Islet of Langerhans (tissue), 1 donor: ENCODE data around the gene PRSS33.

Experiments used
- FAIRE-seq: peaks from one replicate; lab custom pipeline; 2011; peaks lifted over from hg19 to GRCh38; lab: Jason Lieb, UNC

PRSS33 gene

GRCh38 chr16:2776500-2777139, 10.7 kb downstream of the PRSS33 start:
- FAIRE-seq = no peak

GRCh38 chr16:2775765-2776499, 11.4 kb downstream of the PRSS33 start:
- FAIRE-seq = no peak

- FAIRE-seq = no peak
Measured at GRCh38 chr16:2775131-2775716, 12.1 kb downstream of the PRSS33 start.

GRCh38 chr16:2774161-2774891, 13.0 kb downstream of the PRSS33 start:
- no peak for FAIRE-seq

- no peak for FAIRE-seq
Measured at GRCh38 chr16:2773188-2773968, 14.0 kb downstream of the PRSS33 start.

GRCh38 chr16:2771496-2772402, 15.6 kb downstream of the PRSS33 start:
- FAIRE-seq = no peak

- no peak for FAIRE-seq
Measured at GRCh38 chr16:2770057-2770951, 17.1 kb downstream of the PRSS33 start.

GRCh38 chr16:2769675-2770056, 17.7 kb downstream of the PRSS33 start:
- FAIRE-seq = no peak

GRCh38 chr16:2769100-2769529, 18.2 kb downstream of the PRSS33 start:
- FAIRE-seq = no peak

- FAIRE-seq = no peak
Measured at GRCh38 chr16:2768403-2769089, 18.8 kb downstream of the PRSS33 start.

GRCh38 chr16:2767891-2768290, 19.5 kb downstream of the PRSS33 start:
- no peak for FAIRE-seq

GRCh38 chr16:2767140-2767731, 20.1 kb downstream of the PRSS33 start:
- no peak for FAIRE-seq

GRCh38 chr16:2766430-2767139, 20.8 kb downstream of the PRSS33 start:
- no peak for FAIRE-seq

GRCh38 chr16:2765462-2766404, 21.6 kb downstream of the PRSS33 start:
- FAIRE-seq = no peak

GRCh38 chr16:2764718-2765117, 22.6 kb downstream of the PRSS33 start:
- no peak for FAIRE-seq

- FAIRE-seq = no peak
Measured at GRCh38 chr16:2763173-2763572, 24.2 kb downstream of the PRSS33 start.

GRCh38 chr16:2762711-2763110, 24.6 kb downstream of the PRSS33 start:
- FAIRE-seq = no peak
